NCI-H2196 (cell line): ENCODE data around the gene UCK2.

ENCODE experiments used
- DNase-seq: peaks from one replicate; lab custom pipeline; 2025; ENCODE audit not compliant: unreplicated experiment; lab: John Stamatoyannopoulos, UW

Gene UCK2

GRCh38 chr1:165928075-165928731, 100.8 kb downstream of the UCK2 start:
- DNase-seq = peak; percentile 61

- DNase-seq = no peak
Observed at GRCh38 chr1:165930961-165931360, 103.5 kb downstream of the UCK2 start.

GRCh38 chr1:165933446-165934170, 106.2 kb downstream of the UCK2 start:
- no peak for DNase-seq

GRCh38 chr1:165936542-165936941, 109.1 kb downstream of the UCK2 start:
- no peak for DNase-seq

GRCh38 chr1:165937829-165938228, 110.4 kb downstream of the UCK2 start:
- DNase-seq = no peak

GRCh38 chr1:165938844-165939243, 111.4 kb downstream of the UCK2 start:
- no peak for DNase-seq

GRCh38 chr1:165941531-165941930, 114.1 kb downstream of the UCK2 start:
- DNase-seq = no peak

GRCh38 chr1:165942062-165942461, 114.6 kb downstream of the UCK2 start:
- DNase-seq = no peak

GRCh38 chr1:165942927-165943597, 115.6 kb downstream of the UCK2 start:
- DNase-seq = no peak

GRCh38 chr1:165945911-165946310, 118.5 kb downstream of the UCK2 start:
- no peak for DNase-seq

GRCh38 chr1:165947797-165948455, 120.5 kb downstream of the UCK2 start:
- DNase-seq = no peak

GRCh38 chr1:165949335-165950130, 122.1 kb downstream of the UCK2 start:
- no peak for DNase-seq

- DNase-seq = no peak
Observed at GRCh38 chr1:165954940-165955339, 127.5 kb downstream of the UCK2 start.

GRCh38 chr1:165958306-165958705, 130.9 kb downstream of the UCK2 start:
- DNase-seq = no peak

- no peak for DNase-seq
Observed at GRCh38 chr1:165960136-165960535, 132.7 kb downstream of the UCK2 start.

GRCh38 chr1:165960881-165961280, 133.5 kb downstream of the UCK2 start:
- no peak for DNase-seq
